ENCODE measurements around the gene C11orf91. TPM values are rescaled to one million over a fixed set of nuclear protein-coding genes. Genes with fewer than 3 reads are reported as not detected.

C11orf91 gene, protein sequence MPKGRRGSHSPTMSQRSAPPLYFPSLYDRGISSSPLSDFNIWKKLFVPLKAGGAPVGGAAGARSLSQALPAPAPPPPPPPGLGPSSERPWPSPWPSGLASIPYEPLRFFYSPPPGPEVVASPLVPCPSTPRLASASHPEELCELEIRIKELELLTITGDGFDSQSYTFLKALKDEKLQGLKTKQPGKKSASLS
- not detected for total RNA-seq
- polyA plus RNA-seq, result not detected

DNA sequence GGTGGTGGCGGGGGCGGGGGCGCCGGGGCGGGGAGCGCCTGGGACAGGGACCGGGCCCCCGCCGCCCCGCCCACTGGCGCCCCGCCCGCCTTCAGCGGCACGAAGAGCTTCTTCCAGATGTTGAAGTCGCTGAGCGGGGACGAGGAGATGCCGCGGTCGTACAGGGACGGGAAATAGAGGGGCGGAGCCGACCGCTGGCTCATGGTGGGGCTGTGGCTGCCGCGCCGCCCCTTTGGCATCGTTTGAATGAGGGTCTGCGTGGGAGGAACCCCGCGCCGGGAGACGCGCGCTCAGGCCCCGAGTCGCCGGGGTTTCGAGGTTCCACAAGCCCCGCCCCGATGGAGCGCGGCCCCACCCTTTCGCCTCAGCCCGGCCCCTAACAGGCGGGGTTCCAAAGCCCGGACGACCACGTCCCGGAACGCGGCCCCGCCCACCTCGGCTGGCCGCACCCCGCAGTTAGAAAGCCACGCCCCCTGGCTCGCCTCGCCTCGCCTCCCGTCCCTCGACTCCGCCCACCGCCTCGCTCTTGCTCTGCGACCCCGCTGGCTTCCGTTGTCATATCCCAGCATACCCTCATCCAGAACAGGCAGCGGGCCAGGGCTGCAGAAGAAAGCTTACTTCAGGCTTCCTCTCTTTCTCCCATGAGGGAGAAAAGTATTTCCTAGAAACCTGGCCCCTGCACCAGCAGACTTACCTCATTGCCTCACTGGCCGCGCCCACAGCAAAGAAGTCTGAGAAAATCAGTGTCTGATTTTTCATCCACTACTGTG is at the start of gene C11orf91:
TSS of gene C11orf91 (minus strand) at position 325 of the 770 bp plus-strand sequence. CDS start at position 239, 86 bp downstream.
- WGBS, 2 donors, result 0 to 1% methylated on average over 72 of the region's 72 CpGs

DNA sequence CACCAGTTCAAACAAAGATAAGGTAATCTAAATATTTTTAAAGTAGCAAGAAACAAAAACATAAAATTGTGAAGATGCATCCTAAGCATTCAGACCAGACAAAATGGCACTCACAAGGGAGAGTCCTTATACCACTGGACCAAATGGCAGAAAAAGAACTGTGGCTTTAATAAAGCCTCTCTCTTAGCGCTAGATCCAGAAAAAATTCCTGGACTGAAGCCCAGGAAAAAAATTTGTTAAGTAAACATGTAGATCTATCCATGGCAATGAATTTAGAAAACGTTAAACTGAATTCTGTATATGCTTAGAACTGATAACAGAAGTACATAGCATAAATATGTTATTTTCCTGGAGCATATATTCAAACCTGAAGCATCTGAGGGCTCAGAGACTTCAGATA is 47.4 kb upstream of the C11orf91 start:
- H3K9me3 ChIP-seq, result no peaks in the 10 kb centered on the region
- peaks cover 0 to 13% (median 10%) of the 10 kb centered on the region in 4 donors for H3K4me1 ChIP-seq
- H3K27me3 ChIP-seq, result no peaks in the 10 kb centered on the region
- no peak for TF ChIP-seq EP300 (IDR thresholded peaks at IDR 0.05)
- TF ChIP-seq, protein P1, sequence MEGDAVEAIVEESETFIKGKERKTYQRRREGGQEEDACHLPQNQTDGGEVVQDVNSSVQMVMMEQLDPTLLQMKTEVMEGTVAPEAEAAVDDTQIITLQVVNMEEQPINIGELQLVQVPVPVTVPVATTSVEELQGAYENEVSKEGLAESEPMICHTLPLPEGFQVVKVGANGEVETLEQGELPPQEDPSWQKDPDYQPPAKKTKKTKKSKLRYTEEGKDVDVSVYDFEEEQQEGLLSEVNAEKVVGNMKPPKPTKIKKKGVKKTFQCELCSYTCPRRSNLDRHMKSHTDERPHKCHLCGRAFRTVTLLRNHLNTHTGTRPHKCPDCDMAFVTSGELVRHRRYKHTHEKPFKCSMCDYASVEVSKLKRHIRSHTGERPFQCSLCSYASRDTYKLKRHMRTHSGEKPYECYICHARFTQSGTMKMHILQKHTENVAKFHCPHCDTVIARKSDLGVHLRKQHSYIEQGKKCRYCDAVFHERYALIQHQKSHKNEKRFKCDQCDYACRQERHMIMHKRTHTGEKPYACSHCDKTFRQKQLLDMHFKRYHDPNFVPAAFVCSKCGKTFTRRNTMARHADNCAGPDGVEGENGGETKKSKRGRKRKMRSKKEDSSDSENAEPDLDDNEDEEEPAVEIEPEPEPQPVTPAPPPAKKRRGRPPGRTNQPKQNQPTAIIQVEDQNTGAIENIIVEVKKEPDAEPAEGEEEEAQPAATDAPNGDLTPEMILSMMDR (IDR thresholded peaks at IDR 0.05), result no peak
- no peak for TF ChIP-seq POLR2AphosphoS5 (IDR thresholded peaks at IDR 0.05)
- TF ChIP-seq POLR2A (IDR thresholded peaks at IDR 0.05), result no peak
- H3K27ac ChIP-seq, result peak overlapping the region in 2 of 4 donors; percentile 3 to 16
- no peak overlapping the region for H3K4me3 ChIP-seq
- 11 to 53% methylated on average over 2 of the region's 2 CpGs for WGBS, 2 donors
- peaks cover 2 to 71% (median 19%) of the 10 kb centered on the region in 4 donors for H3K36me3 ChIP-seq
- DNase-seq, result no peak
- intact Hi-C loops (cut with DNase I), result no loop called here

More for the DNA sequence above, at the start of gene C11orf91:
- Histone ChIP-seq H3K4me3 (peak within 1 kb of the TSS; percentile 47 to 64 (median 60)), H3K9me3 (no peaks in the 10 kb centered on the region), H3K27ac (peak within 1 kb of the TSS; percentile 53 to 75 (median 74)), H3K36me3 (peaks cover 0 to 8% (median 0%) of the 10 kb centered on the region in 4 donors), H3K27me3 (no peaks in the 10 kb centered on the region), H3K4me1 (peaks cover 0 to 23% (median 17%) of the 10 kb centered on the region in 4 donors)
- peak; percentile 97 for DNase-seq
- TF ChIP-seq POLR2A (IDR thresholded peaks at IDR 0.05) (peak in 1 of 2 donors; percentile 17), POLR2AphosphoS5 (IDR thresholded peaks at IDR 0.05) (peak in 3 of 4 donors; percentile 70 to 81 (median 77))
- TF ChIP-seq, protein P1 (IDR thresholded peaks at IDR 0.05), result no peak
- intact Hi-C loops (cut with DNase I), result loop anchor here (5.0 kb wide), 1 partner anchor 37 kb away; the partner anchor contains the start of gene CD59

DNA sequence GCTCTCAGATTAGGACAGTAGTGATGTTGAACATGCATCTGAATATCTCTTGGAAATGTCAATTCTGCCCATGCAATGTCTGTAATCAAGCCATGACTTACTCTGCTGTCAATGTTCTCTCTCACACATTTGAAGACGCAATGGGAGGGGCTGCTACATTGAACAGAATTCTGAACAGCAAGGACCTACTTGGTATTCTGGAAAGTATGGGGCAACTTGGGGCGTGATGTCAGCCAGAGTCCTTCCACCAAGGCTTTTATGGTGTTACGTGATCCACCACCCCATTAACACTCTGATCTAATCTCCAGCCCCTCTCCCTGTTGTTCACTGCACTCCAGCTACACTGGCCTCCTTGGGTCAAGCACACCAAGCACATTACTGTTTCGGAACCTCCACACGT is 42.7 kb upstream of the C11orf91 start:
- Histone ChIP-seq H3K27ac (no peak overlapping the region), H3K4me3 (no peak overlapping the region), H3K9me3 (no peaks in the 10 kb centered on the region), H3K27me3 (no peaks in the 10 kb centered on the region), H3K36me3 (peaks cover 4 to 45% (median 15%) of the 10 kb centered on the region in 4 donors), H3K4me1 (peaks cover 0 to 9% (median 8%) of the 10 kb centered on the region in 4 donors)
- DNase-seq, result no peak
- intact Hi-C loops (cut with DNase I), result loop anchor here (5.0 kb wide), 1 partner anchor 201 kb away; no protein-coding TSS in a partner anchor
- TF ChIP-seq, protein P1 (IDR thresholded peaks at IDR 0.05), result no peak
- TF ChIP-seq POLR2AphosphoS5 (IDR thresholded peaks at IDR 0.05) (no peak), POLR2A (IDR thresholded peaks at IDR 0.05) (no peak), EP300 (IDR thresholded peaks at IDR 0.05) (no peak)
- WGBS, 2 donors, result 93 to 95% methylated on average over 5 of the region's 5 CpGs

DNA sequence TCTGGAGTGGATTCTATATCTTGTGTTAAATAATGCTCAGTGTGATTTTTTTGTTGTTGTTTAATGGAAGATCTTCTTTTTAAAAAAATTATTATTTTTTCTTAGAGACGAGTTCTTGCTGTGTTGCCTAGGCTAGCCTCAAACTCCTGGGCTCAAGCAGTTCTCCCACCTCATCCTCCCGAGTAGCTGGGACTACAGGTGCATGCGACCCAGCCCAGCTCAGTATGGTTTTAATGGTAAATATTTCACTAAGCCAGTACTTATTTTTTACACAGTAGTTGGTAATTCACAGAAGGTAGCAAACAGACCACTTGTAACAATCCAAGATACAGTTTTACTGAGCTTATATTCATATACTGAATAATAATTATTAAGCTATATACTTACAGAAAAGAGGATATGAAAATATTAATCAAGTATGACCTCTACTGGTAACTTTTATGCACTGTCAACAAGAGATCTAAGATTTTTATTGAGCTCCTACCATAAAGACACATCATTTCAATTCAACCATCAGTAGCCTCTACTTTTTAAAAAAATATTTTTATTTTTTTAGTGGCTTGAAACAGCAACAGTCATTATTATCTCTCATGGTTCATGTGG is 41.7 kb upstream of the C11orf91 start:
- no peaks in the 10 kb centered on the region for H3K9me3 ChIP-seq
- 71 to 83% methylated on average over 3 of the region's 3 CpGs for WGBS, 2 donors

More for the DNA sequence above, 41.7 kb upstream of the C11orf91 start:
- Histone ChIP-seq H3K36me3 (peaks cover 4 to 45% (median 15%) of the 10 kb centered on the region in 4 donors), H3K4me1 (peaks cover 0 to 3% (median 2%) of the 10 kb centered on the region in 4 donors), H3K4me3 (no peak overlapping the region), H3K27ac (no peak overlapping the region), H3K27me3 (no peaks in the 10 kb centered on the region)
- intact Hi-C loops (cut with DNase I), result loop anchor here (5.0 kb wide), 1 partner anchor 200 kb away; no protein-coding TSS in a partner anchor
- TF ChIP-seq POLR2AphosphoS5 (IDR thresholded peaks at IDR 0.05) (no peak), POLR2A (IDR thresholded peaks at IDR 0.05) (no peak), EP300 (IDR thresholded peaks at IDR 0.05) (no peak)
- TF ChIP-seq, protein P1 (IDR thresholded peaks at IDR 0.05), result peak in 3 of 4 experiments; percentile 9 to 55 (median 35)
- no peak for DNase-seq
